ENCODE results near the gene ACSM4. TPM values are rescaled to one million over a fixed set of nuclear protein-coding genes. Genes with fewer than 3 reads are reported as not detected.

ACSM4 gene
- polyA plus RNA-seq, 1 donor (not counting 4 experiments of a cell fraction or from before 2014, with no cell fraction given) = not detected

GRCh38 chr12:7351177-7351576 lies 47.3 kb downstream of the ACSM4 start:
- H3K4me3 ChIP-seq (ENCODE audit: control insufficient read depth in 2 of 3, extremely low read depth in 1 of 3, insufficient read depth in 2 of 3, low read depth in 1 of 3, low read length in 3 of 3) = no peak overlapping the region
- FAIRE-seq (no peak), DNase-seq (ENCODE audit: low read depth, low spot score) (no peak)
- no peak for TF ChIP-seq EZH2 (IDR thresholded peaks at IDR 0.05; ENCODE audit: low read length)
- no peak for TF ChIP-seq CTCF (optimal IDR thresholded peaks at IDR 0.05 in 1 of 3, IDR thresholded peaks at IDR 0.05 in 1 of 3, conservative IDR thresholded peaks at IDR 0.05 in 1 of 3; ENCODE audit: extremely low read depth in 1 of 3, insufficient read depth in 2 of 3, low read length in 3 of 3)
- H3K27me3 ChIP-seq (ENCODE audit: control insufficient read depth, extremely low read depth, insufficient read depth, low read length) = no peaks in the 10 kb centered on the region
- no peaks in the 10 kb centered on the region for H3K79me2 ChIP-seq (ENCODE audit: control insufficient read depth, insufficient read depth, low read length)
- no peaks in the 10 kb centered on the region for H3K36me3 ChIP-seq (ENCODE audit: control insufficient read depth in 2 of 2, extremely low read depth in 1 of 2, insufficient read depth in 2 of 2, low read length in 2 of 2)
- no peak overlapping the region for H3K4me2 ChIP-seq (ENCODE audit: control insufficient read depth, extremely low read depth, insufficient read depth, low read depth, low read length)
- H3K9me3 ChIP-seq (ENCODE audit: control insufficient read depth, low read depth, low read length) = no peaks in the 10 kb centered on the region
- no peaks in the 10 kb centered on the region for H3K4me1 ChIP-seq (ENCODE audit: control insufficient read depth, extremely low read depth, insufficient read depth, low read length)
- no peaks in the 10 kb centered on the region for H3K9me1 ChIP-seq (ENCODE audit: control insufficient read depth, extremely low read depth, insufficient read depth, low read length)
- no peak overlapping the region for H3K27ac ChIP-seq (ENCODE audit: control insufficient read depth, insufficient read depth, low read length)
- H3K9ac ChIP-seq (ENCODE audit: control insufficient read depth, extremely low read depth, insufficient read depth, low read length) = no peak overlapping the region
- no peak overlapping the region for H2AFZ ChIP-seq (ENCODE audit: control insufficient read depth, low read length)
- dilution Hi-C loops (cut with MboI; ENCODE audit: extremely low pct_ligation_motif_present, low sequenced_read_pairs) = no loop called here
- no peaks in the 10 kb centered on the region for H4K20me1 ChIP-seq (ENCODE audit: control insufficient read depth, extremely low read depth, insufficient read depth, low read length)

GRCh38 chr12:7352661-7353060 lies 48.8 kb downstream of the ACSM4 start:
- Histone ChIP-seq H3K79me2 (ENCODE audit: control insufficient read depth, insufficient read depth, low read length) (no peaks in the 10 kb centered on the region), H4K20me1 (ENCODE audit: control insufficient read depth, extremely low read depth, insufficient read depth, low read length) (no peaks in the 10 kb centered on the region), H3K9me3 (ENCODE audit: control insufficient read depth, low read depth, low read length) (no peaks in the 10 kb centered on the region), H3K9me1 (ENCODE audit: control insufficient read depth, extremely low read depth, insufficient read depth, low read length) (no peaks in the 10 kb centered on the region), H3K9ac (ENCODE audit: control insufficient read depth, extremely low read depth, insufficient read depth, low read length) (no peak overlapping the region), H3K36me3 (ENCODE audit: control insufficient read depth in 2 of 2, extremely low read depth in 1 of 2, insufficient read depth in 2 of 2, low read length in 2 of 2) (no peaks in the 10 kb centered on the region), H3K27ac (ENCODE audit: control insufficient read depth, insufficient read depth, low read length) (no peak overlapping the region), H3K4me2 (ENCODE audit: control insufficient read depth, extremely low read depth, insufficient read depth, low read depth, low read length) (no peak overlapping the region), H3K4me1 (ENCODE audit: control insufficient read depth, extremely low read depth, insufficient read depth, low read length) (no peaks in the 10 kb centered on the region), H3K27me3 (ENCODE audit: control insufficient read depth, extremely low read depth, insufficient read depth, low read length) (no peaks in the 10 kb centered on the region), H3K4me3 (ENCODE audit: control insufficient read depth in 2 of 3, extremely low read depth in 1 of 3, insufficient read depth in 2 of 3, low read depth in 1 of 3, low read length in 3 of 3) (no peak overlapping the region), H2AFZ (ENCODE audit: control insufficient read depth, low read length) (no peak overlapping the region)
- FAIRE-seq (no peak), DNase-seq (ENCODE audit: low read depth, low spot score) (no peak)
- no peak for TF ChIP-seq CTCF (optimal IDR thresholded peaks at IDR 0.05 in 1 of 3, IDR thresholded peaks at IDR 0.05 in 1 of 3, conservative IDR thresholded peaks at IDR 0.05 in 1 of 3; ENCODE audit: extremely low read depth in 1 of 3, insufficient read depth in 2 of 3, low read length in 3 of 3)
- TF ChIP-seq EZH2 (IDR thresholded peaks at IDR 0.05; ENCODE audit: low read length) = no peak
- dilution Hi-C loops (cut with MboI; ENCODE audit: extremely low pct_ligation_motif_present, low sequenced_read_pairs) = no loop called here

Measured in keratinocyte (primary cell).